ENCODE data around the gene LIN52. TPM values are rescaled to one million over a fixed set of nuclear protein-coding genes. Genes with fewer than 3 reads are reported as not detected.

LIN52 gene
- total RNA-seq, 4 donors from 2014 or later, result 8.3 to 13.4 (median 9.9) TPM

GRCh38 chr14:74208642-74209041 is 123.9 kb downstream of the LIN52 start:
- no peak for TF ChIP-seq CTCF (IDR thresholded peaks at IDR 0.05; ENCODE audit: low read depth)

- TF ChIP-seq CTCF (IDR thresholded peaks at IDR 0.05; ENCODE audit: low read depth), result no peak
These were observed 127.3 kb downstream of the LIN52 start for GRCh38 chr14:74211945-74212580.

GRCh38 chr14:74213907-74214803 is 129.4 kb downstream of the LIN52 start:
- no peak for TF ChIP-seq CTCF (IDR thresholded peaks at IDR 0.05; ENCODE audit: low read depth)

- TF ChIP-seq CTCF (IDR thresholded peaks at IDR 0.05; ENCODE audit: low read depth), result no peak
These were observed 131.9 kb downstream of the LIN52 start for GRCh38 chr14:74216671-74217070.

GRCh38 chr14:74217672-74218448 is 133.1 kb downstream of the LIN52 start:
- no peak for TF ChIP-seq CTCF (IDR thresholded peaks at IDR 0.05; ENCODE audit: low read depth)

- no peak for TF ChIP-seq CTCF (IDR thresholded peaks at IDR 0.05; ENCODE audit: low read depth)
These were observed 133.7 kb downstream of the LIN52 start for GRCh38 chr14:74218462-74218861.
